NCI-H2081 treated with DMSO at 0.1 percent for 48 hours (cell line): Measurements from ENCODE around the gene HOXA5.

Source experiments
- DNase-seq: peaks from one replicate; lab custom pipeline; 2025; lab: John Stamatoyannopoulos, UW

HOXA5 gene

DNA sequence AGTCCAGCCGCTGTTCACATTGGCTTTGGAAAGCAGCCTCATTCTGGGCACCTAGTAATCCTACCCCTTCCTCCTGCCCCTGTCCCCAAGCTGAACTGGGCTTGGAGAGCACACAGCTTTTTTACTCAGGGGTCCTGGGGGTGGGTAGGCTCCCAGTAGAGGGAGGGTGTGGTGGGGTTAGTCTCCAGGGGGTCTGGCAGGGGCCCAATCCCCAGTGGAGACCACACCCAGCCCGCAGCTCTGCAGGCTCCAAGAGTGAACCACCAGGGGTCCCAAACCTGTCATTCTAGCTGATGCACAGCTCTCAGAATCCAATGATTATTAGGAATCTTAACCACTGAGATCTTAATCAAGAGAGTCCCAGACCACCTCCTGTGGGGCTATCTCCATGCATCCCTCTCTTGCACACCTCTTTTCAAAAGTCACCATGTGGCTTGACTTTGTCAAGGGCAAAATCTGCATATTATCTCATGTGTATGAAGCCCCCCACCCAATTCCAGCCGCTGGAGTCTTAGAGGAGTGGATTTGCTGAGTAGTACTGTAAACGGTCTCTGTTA is 38.9 kb upstream of the HOXA5 start:
- no peak for DNase-seq

DNA sequence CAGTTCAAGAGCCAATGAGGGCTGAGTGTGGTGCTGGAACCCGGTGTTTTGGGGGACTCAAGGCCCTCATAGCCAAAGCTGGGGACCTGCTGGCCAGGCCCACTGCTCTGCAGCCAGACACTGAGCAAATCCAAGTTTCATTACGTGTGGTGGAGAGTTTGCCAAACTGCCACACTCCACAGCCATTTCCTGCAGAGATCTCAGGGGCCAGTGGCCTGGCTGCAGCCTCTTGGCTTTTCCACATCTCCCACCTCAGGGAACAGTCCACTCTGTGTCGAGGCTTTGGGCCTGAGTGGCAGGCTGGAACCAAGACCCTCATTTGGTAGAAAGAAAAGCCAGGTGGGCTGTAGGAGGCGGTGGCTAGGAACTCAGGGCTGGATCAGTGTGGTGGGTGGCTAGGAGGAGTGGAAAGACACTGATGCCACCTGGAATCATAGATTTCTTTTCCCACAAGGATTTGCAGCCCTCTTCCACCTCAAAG is 38.4 kb upstream of the HOXA5 start:
- DNase-seq, result no peak

DNA sequence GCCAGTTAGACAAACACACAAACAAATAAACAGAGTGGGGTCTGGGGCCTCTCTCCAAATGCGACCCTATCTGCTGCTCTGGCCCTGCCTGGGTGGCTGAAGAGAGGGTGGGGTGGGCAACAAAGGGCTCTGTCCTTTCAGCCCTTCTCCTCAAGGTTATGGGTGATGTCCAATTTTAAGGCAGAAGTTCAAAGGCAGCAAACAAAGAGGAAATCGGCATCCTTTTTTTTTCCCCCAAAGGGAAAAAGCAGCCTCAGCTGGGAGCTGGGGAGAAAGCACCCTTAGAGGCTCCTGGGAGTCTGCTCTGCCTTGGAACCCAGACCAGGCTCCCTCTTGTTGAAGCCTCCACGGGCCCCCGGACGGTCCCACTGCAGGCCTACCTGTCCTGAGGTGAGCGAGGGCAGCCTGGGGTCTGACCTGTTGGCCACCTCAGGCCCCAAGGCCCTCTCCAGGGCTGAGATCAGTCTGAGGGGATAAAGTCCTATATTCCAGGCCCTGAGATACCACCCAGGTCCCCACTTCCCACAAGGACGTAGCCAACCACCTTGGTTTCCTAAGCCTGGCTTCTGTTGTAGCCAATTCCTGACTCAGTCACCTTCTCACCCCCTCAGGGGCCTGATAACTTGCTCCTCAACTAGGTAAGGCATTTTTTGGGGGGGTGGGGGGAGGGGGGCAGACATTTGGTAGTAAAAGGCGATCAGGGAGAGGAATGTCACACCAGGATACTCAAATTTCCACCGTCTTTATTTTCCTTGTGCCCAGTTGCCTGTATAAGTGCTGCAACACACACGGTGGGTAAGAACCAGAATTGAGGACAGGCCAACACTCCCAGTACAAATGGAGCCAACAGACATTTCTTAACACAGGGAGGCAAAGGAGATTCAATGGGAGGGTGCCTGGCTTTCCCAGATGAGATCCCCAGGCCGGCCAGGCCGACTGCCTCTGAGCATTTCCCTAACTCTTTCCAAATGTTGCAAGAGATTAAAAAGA is 37.2 kb upstream of the HOXA5 start:
- DNase-seq, result no peak

DNA sequence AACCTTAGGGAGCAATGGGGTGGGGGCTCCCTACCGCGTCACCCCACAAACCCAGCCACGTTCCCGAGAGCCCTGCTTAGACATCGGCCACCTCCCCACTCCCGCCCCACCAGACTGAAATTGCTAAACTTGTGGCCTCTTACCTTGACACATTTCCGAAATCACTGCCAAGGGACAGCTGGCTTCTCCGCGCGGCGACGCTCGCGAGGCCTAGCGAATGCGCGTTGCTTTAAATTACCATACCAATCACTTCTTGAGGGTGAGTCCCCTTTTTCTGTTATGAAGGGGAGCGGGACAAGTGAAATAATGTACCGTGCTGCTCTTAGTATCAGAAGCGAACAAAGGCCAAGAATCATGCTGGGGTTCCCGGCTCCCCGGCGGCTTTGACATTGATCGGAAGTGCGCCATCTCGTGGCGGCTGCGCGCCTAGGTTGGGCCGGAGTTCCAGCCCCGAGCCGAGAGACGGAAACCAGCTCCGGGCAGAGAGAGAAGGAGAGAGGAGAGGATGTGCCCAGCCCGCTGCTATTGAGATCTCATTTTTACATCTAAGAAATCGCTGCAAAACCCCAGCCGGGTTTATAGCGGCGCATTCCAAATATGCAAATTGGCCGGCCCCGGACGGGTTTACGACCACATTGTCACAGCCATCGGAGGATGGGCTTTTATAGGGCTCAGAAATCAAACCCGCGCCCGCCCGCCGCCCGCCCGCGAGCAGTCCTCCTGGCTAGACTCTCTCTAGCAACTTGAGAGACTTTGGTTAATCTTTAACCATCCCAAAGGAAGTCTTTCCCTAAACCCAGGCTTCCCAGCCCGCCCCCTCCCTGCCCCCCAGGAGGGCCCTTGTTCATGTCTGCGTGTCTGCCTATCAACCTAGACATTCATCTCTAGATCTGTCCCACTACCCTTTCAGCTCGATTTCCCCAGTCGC is 36.3 kb upstream of the HOXA5 start:
- DNase-seq, result no peak

DNA sequence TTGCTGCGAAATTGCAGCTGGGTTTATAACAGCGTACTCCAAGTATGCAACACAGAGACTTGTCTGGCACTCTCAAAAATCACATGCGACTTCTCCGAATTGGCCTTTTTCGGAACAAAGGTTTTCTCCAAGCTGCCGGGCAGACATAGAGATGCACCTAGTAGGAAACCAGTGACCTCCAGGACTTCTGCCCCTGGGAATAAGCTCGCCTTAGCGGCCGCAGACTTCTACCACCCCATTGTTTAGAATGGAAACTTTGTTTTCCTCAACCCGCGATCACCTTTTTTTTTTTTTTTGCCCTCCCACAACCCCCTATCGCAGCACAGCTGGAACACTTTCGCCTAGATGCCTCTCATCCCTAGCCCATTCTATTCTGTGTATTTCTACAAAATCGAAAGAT is 35.5 kb upstream of the HOXA5 start:
- no peak for DNase-seq

DNA sequence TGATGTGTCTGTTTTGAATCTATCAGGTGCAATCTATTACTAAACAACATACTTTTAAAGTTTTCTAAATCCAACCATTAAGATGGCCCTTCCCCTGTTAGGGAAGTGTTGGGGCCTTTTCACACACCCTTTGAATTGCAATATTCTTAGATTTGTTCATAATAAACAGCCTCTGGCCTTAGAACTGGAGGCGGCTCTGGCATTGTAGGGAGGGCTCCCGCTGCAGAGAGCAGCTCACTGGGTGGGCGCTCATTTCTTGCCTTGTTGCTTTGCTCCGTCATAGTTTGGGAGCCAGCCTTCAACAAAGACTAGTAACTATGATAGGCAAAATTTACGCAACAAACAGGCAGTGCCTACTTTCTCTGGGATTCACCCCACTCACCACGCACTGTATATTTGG is 34.9 kb upstream of the HOXA5 start:
- DNase-seq, result no peak

DNA sequence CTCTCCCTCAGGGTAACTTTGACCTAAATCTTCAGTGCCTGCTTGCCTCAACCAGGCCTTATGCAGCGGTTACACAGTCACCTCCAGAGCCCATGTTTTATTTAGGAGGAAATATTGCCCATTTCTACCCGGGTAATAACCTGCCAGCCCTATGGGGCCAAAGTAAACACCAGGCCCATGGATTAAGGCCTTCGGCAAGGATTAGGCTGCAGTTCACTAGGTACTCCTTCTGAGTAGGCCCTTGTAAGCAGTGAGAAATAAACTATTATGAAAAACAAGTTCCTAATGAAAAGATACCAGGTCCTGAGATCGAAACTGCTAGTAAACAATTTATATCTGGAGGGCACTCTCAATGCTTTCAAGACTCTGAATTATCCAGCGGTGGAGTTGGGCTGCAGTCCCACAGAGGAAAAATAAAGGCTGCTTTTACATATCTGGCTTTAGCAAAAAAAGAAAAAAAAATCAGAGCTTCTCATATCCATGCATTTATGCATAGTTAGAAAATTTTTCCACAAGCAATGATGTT is 34.4 kb upstream of the HOXA5 start:
- no peak for DNase-seq

DNA sequence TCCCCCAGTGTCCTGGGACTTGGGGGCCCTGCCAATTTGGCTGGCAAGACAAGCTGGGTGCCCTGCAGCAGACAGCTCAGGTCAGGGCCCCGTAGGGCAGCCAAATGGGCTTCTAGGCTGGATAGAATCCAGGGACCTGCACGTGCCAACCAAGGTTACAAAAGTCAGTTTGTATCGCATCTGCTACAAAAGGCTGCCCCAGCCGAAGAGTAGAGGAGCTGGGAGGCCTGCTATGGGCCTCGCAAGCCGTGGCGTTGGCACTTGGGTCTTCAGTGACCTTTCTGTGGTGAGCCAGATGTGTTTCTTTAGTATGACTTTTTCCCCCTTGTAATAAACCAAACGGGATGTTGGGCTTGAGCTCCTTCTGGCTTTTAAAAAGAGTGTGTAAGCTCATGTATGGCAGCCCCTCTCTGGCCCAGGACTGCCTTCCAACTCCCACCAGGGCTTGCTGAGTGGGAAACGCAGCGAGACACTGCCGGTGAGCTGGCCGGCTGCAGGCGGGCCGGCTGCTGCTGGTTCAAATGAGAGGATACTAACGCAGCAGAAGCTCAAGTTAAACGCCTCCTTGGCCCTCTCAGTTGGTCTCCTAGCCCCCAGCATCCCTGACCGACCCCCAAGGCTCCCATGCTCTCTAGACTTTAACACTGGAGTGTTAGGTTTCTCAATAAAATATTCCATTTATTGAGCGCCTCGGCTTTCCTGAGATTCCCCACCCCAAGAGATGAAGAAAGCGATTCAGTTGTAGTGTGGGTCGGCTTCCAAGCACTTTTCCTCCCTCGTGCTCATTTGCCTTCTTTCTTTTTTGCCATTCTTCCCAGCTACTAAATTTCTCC is 33.7 kb upstream of the HOXA5 start:
- no peak for DNase-seq

DNA sequence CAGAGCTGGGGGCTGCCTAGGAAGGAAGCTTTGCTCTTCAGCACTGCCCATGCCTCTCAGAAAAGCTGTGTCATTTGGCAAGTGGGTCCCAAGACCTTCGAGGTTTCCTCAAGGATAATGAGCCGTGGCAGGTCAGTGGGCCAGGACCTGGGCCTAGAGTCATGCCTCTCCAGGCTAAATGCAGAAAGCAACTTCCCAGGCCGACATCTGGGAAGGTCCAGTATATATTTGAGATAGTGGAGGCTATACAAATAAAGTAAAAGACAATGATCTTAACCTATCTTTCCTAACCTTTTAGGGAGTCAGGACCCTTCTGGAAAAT is 33.0 kb upstream of the HOXA5 start:
- DNase-seq, result no peak

DNA sequence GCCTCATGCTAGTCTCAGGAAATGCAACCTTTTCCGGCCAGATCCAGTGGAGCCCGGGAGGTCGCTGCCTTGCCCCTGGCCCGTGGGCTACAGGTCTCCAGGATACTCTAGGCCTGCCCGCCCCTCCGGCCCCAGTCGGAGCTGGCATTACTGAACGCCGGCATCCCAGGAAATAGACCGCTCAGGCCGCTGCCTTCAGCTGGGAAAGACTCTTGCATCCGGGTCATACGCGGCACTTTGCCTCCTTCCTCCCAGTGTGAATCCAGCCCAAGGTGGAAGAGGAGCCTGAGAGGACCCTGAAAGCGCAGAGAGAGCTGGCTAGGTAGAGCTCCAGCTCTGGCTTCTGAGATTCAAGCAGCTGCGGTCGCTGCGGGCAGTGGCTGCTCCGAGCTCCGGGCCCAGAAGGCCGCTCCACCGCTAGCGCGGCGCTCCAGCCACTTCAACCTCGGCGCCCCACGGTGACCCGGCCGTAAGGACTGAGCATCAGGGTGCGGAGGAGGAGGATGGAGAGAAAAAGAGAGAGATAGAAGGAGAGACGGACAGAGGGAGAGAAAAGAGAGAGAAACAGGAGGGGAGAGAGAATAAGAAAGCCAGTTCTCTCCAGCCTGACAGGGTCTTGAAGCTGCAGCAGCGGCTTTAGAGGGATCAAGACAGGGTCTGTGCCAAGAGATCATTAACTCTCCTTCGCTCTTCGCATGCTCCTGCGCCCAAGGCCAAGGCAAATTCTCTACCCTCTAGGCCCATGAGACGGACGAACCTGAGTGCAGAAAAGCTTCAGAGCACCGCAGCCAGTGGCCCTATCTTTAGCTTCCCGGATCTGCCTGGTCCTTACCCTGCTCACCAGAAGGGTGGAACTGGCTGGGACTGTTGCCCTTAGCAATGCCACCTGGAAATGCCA is 32.4 kb upstream of the HOXA5 start:
- DNase-seq, result no peak

DNA sequence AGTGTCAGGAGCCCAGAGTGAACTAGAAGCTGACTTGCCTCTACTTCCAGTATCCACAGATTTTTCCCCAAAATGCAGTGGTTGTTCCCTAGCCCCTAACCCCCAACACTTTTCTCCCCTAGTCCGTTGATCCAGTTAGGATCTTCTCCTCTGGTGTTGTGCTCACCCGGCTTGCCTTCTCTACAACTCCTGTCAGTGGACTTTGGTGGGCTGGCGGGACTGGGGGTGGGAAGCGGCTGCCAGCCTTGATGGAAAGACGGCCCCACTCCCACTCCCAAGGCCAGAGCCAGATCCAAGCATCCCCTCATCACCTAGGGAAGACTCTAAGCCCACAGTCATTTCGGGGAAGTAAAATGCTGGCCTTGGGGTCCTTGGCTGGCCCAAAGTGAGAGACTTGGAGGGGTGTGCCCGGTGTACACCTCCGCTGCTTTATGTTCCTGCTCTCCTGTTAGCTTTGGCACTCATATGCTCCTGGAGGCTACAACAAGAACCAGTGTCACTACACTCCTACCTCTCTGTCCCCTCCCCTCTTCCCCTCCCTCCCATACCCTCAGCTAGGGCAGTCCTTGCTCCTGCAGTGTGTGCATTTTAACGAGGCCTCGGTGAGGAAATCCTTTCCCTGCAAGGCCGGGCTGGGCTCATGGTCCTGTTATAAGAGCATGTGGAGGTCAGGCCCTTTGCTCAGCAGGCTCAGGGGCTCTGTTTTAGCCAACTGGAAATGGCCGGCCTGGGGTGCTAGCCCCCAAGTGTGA is 31.6 kb upstream of the HOXA5 start:
- no peak for DNase-seq

DNA sequence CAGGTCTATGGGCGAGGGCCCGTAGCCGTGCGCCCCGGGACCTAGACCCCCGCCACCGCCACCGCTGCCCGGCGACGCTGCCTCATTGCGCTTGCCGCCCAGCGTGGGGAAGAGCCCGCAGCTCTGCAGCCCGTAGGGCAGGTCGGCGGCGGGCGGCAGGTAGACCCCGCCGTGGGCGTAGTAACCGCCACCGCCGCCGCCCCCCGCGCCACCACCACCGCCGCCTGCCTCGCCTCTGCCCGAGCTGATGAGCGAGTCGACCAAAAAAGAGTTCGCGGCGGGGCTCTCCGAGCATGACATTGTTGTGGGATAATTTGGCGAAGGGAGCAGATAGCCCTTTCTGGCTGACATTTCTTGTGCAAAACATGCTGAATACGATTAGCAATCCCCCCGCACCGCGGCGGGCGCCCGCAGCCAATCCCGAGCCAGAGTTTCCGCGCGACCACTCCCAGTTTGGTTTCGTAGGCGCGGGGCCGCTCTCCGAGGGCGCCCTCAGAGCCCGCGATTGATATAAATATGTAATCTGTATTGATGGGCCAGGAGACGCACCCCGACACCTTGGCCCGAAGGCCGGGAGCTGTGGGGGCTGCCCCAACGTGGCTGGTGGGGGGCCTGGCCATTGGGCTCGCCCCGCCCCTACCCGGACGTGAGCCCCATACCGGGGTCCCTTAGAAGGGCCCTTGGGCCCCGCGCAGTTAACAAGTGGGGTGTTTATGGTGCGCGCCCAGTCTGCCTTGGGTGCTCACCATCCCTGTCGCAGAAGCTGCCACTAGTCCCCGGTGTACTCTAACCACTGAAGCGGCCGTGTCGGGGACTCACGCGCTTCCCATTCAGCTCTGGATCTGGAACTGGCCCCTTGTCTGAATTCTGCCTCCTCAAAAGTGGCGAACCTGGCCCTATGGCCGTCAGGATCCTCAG is 30.7 kb upstream of the HOXA5 start, which contains the start of gene HOXA10:
TSS of gene HOXA10 (minus strand) at position 365 of the 918 bp plus-strand sequence. CDS start at position 351, 14 bp downstream.
- DNase-seq, result no peak

DNA sequence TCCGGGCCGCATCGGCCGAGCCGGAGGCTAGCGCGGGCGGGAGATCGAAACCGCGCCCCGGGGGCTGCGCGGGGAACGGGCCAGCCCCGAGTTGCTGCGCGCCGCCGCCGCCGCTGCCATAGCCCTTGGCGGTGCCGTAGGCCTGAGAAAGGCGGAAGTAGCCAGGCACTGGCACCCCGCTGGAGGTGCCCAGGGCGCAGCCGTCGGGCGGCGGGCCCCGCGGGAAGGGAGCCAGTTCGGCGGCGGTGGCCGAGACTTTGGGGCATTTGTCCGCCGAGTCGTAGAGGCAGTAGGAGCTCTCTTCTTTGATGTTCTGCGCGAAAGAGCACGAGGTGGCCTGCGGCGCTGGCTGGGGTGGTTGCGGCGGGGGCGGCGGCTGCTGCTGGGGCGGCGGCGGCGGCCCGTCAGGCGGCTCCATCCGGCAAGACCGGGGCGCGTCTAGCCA is 30.1 kb upstream of the HOXA5 start:
- no peak for DNase-seq

DNA sequence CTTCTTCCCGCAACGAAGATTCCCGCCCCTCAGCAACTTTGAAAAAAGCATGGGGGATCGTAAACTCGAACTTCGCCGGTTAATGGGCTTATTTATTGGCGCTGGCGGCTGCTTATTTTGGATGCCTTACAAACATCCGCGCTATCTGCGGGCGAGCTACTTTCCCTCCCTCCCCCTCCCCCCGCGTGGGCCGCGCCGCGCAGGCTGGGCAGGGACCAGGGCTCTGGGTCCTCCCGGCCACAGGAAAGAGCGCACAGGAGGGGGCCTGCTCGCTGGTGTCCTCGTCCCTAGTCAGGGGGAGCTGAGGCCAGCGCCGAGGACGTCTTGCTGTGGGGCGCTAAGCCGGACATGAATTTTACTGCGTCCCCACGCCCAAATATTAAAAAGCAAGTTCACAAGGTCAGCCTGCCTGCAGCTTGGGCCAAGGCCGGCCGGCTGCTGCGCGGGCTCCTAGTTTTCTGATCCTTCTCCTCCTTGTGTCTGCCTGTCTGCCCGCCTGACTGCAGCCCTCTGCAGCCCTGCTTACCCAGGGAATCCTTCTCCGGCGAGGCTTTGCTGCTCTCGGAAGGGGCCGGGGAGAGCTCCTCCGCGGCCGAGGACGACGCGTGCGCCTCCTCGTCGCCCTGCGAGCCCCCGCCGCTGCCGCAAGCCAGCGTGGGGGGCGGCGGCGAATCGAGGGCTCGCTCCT is 29.5 kb upstream of the HOXA5 start:
- DNase-seq, result no peak

DNA sequence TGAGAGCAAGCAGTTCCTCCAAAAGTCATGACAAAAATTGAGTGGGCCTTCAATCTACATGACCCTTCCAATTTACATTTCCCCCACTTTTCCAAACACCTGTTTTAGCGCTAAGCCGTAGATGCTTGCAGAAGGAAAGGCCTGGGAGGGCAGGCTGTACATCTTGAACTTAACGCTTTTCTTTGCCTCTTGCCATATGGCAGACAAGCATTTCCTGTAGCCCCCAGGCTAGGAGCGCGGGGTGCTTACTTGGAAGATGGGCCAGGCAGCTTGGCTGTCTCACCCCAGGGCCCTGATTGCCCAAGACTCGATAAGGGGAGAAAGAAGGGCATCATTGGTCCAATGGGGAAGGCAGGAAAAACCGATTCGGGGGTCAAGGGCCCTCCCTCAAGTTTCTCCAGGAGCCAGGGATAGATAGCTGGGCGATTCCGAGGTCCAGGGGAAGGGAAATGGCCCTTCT is 28.9 kb upstream of the HOXA5 start:
- no peak for DNase-seq

DNA sequence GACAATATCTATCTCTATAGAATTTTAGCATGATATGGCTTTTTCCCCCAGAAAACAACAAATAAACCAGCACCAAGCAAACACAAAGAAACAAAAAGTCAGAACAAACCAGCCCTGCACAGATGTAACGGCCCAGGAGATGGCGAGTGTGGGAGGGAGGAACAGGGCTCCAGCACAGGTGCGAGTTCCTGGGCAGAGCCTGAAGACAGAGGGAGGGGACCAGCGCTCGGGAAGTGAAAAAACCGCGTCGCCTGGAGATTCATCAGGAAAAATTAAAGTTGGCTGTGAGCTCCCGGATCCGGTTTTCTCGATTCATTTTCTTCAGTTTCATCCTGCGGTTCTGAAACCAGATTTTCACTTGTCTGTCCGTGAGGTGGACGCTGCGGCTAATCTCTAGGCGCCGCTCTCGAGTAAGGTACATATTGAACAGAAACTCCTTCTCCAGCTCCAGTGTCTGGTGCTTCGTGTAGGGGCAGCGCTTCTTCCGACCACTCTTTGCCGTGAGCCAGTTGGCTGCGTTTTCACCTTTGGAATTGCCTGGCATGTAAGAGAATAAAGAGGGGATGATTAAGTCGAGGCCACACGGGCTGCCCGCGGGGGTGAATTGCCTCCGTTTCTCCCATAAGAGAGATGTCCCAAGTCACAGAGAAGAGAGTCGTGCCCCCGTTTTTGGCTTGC is 28.3 kb upstream of the HOXA5 start:
- DNase-seq, result no peak

DNA sequence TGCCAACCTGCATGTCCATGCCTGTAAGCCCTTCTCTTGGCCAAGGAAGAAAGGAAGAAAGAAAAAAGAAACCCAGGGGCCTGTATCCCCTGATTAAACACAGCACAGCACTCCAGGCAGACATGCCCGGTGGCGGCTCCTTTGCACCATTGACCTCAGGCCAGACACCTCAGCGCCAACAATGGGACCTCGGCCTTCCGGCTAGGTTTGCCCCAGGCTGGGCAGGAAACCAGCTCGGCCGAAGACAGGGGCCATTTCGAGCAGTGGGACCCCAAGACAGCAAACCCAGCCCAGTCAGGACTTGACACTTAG is 27.8 kb upstream of the HOXA5 start:
- no peak for DNase-seq
